GM19468 (cell line): ENCODE measurements around the gene MMP21.

ENCODE experiments used
- ATAC-seq: cut with Tn5 transposase; IDR thresholded peaks from one replicate; pipeline ENCODE4 v1.9.1; 2021; ENCODE audit warnings: mild to moderate bottlenecking, moderate library complexity, moderate number of reproducible peaks; ENCODE audit not compliant: unreplicated experiment; ENCODE audit errors: extremely low read depth

Gene MMP21

DNA sequence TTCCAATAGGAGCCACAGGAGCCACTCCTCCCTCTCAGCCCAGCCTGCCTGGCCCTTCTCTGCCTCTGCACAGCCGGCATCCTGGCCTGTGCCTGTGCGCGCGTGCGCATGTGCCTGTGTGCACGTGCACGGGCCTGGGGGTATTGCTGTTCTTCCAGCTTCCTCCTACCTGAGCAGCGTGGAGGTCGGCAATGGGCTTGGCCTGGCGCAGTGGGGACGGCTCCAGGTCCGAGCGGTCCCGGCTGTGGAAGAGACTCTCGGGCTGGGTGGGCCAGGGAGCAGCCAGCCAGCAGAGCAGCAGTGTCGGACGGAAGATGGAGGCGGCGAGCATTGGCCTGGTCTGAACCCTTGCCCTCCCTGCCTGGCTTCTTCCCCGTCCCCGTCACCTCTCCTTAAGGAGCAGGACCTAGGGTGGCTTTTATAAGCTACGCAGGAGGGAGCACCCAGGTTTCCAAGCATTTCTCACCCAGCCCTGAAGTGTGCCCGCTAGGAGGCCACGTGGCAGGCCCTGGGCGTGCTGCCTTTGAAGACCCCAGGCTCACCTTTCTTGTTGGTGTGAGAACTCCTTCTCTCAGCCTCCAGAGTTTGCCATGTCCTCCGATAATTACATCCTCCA is at the start of gene MMP21:
Gene MMP21 (minus strand): TSS at position 331 of the 616 bp plus-strand sequence. CDS start 0 bp downstream, at position 331.
- no peak for ATAC-seq

GRCh38 chr10:125824736-125825135 is 49.1 kb upstream of the MMP21 start:
- ATAC-seq: no peak

- no peak for ATAC-seq
Observed at GRCh38 chr10:125823663-125824251, 48.1 kb upstream of the MMP21 start.

DNA sequence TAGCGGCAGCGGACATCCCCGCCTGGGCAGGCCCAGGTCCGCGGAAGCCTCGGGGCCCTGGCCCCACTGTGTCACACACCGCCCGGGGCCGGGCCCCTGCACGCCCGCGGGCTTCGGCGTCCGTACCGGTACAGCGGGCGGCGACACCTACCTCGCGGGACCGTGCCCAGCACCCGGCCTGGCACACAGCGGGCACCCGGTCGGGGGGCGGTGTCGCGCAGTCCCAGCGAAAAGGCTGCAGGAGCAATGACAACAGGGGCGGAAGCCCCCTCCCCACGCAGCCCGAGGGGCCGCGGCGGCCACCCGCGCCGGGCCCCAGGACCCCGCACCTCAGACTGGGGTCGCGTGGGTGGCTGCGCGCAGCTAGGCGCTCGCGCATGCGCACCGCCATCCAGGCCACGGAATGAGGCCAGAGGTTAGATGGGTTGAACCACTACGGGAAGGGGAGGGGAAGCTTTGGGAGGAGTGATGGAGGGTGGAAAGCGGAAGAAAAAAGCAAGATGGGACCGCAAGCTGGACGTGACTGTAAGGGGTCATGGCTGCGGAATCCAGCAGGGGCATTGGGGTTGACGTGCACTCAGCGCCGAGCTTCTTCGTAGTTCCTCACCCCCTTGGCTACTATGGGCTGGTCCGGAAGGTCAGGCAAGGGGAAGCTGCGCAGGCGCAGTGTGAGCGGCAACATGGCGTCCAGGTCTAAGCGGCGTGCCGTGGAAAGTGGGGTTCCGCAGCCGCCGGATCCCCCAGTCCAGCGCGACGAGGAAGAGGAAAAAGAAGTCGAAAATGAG is 47.4 kb upstream of the MMP21 start, which contains the start of the genes BCCIP and UROS:
Gene BCCIP (plus strand): TSS at position 669 of the 785 bp plus-strand sequence. CDS start 12 bp downstream, at position 681.
Gene UROS (minus strand): TSS at position 381 of the 785 bp plus-strand sequence. CDS start 6,759 bp downstream, outside the sequence.
- peak; percentile 62 for ATAC-seq

GRCh38 chr10:125820701-125821100 is 45.1 kb upstream of the MMP21 start:
- peak; percentile 40 for ATAC-seq

- ATAC-seq: no peak
Observed at GRCh38 chr10:125817337-125817946, 41.8 kb upstream of the MMP21 start.

DNA sequence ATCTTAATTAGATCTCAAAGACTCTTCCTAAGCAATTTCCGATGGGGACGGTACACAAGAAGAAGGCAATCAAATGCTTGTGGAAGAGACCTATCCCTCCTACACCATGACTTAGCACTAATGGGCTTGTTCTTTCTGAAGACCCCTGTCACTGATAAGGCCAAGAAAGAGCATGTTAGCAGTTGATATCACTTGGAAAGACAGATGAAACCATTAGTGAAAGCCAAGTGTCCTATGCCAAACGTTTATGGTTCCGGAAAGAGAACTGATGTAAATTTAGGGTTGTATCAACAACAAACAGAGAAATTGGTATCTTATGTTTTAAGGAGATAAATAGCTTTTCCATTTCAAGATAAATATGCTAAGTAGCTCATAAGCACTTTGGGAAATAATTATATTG is 40.9 kb upstream of the MMP21 start:
- ATAC-seq: no peak

DNA sequence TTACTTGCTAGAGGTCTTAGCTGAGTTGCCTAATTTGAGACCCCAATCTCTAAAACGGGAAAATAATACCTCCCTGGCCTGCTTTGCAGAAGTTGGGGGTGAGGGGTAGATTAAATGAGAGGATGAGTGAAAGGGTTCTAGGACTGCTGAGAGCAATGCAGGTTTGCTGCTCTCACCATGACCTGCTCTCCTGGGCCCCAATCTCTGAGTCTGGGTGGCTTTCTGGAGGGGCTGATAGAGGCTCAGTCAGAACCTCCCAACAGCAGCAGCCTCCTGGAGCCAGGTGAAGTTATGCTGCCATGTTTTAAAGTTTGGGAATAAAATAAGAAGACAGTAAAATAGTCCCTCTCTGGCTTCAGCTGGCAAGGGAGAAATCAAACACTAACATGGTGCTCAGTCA is 40.1 kb upstream of the MMP21 start:
- ATAC-seq: no peak

- ATAC-seq: no peak
Observed at GRCh38 chr10:125812128-125812750, 36.6 kb upstream of the MMP21 start.

GRCh38 chr10:125811251-125811650 is 35.6 kb upstream of the MMP21 start:
- no peak for ATAC-seq

DNA sequence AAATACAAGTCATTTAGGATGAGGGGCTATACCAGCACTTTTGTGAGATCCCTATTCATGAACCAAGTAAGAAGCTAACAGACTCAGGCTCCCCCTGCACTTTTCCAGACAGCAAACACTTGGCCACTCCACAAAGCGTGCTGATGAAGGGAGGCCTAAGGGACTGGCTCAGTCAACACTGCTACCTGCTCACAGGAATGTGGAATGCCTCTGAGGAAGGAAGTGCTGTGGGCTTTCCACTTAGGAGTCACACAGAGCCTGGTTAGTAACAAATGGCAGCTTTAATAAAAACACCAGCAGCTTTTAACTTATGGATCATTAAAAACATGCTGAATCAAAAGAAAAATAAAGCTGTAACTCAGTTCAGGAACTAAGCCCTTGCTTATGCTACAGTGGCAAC is 32.4 kb upstream of the MMP21 start:
- ATAC-seq: no peak

- ATAC-seq: no peak
Observed at GRCh38 chr10:125802739-125803138, 27.1 kb upstream of the MMP21 start.

DNA sequence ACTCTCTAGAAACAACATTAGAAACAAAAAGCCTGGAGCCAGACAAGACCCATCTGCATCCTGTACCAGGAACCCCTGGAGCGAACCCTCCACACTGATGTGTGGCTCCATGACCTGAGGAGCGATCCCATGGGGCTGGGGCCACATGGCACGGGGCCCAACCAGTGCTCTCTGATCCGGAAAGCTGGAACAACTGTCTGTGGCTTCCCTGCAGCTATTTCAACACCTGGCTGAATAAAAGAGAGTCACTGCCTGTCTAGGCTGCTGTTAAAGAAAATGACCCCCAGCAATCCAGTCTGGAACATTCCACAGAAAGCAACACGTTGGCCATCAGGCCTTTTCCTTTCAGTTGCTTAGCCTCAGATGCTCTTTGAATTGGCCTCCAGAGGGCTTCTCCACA is 26.5 kb upstream of the MMP21 start:
- ATAC-seq: no peak

GRCh38 chr10:125801574-125801973 is 26.0 kb upstream of the MMP21 start:
- no peak for ATAC-seq

DNA sequence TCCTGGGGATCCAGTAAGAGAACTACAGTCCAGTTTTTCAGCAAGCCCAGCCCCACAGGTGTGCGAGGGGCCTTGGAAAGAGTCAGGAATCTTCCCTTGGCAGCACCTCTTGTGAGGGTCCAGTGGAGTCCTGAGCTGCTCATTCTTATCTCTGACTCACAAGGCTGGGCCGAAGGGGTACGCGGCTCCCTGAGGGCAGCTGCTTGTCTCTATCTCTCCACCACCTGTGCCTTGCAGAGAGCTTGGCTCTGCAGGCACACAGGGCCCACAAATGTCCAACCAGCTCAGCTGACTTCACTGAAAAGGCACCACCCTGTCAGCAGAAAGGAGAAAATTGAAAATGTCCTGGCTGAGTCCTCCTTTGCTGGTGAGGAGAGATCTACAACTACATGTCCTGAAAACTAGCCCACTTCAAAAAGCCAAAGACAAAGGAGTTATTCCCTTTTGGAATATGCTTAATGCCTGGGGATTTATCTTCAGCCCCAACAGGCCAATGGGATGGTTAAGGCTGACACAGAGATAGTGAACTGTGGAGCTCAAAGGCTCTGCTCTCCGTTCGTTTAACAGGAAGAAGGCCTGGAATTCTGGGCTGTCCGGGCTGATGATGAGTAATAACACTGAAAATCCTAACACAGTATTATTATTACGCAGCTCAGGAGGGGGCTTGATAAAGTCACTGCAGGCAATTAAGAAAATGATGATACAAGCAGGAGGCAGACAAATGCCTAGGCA is 24.0 kb upstream of the MMP21 start:
- no peak for ATAC-seq

DNA sequence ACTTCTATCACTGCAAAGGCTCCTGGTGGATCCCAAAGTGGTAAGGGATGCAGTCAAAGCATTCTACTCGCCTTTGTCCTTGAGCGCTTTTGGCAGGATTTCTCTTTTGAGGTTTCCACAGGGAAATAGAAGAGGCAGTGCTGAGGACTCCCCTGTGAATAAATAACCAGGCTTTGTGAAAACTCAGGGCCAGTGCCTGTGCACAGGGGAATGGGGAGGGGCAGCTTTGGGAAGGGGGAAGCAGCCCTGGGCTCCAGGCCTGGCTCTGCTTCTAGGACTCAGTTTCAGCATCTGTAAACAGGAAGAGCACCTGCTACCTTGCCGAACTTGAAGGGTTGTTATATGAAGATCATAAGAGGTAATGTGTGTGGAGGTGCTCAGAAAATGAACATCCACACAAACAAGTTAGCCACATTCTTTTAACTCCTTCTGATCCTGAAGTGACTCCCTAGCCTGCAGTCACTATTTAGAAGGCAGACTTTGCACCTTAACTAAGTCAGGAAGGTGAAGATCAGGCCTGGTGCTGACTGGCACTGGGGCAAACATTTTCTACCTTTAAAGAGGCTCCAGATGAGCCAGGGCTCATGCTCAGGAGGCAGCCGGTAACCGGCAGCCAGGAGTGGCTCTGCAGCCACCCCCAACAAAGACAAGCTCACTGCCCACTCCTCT is 22.5 kb upstream of the MMP21 start:
- no peak for ATAC-seq

DNA sequence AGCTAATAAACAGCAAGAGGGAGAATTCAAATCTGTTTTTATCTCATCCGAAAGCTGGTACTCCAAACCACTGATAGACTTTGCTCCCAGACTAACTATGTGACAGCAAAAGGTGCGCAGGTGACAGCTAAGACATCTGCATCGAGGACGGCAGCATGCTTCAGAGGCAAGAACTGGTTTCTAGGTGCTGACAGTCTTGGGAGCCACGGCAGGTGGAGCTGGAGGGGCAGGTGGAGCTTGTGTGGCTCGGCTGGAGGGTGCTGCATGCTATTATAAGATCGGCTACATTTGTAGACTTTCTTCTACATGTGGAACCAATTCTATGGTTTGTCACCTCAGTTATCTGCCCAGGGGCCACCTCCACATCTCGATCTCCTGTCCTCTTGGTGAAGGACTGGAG is 21.8 kb upstream of the MMP21 start:
- no peak for ATAC-seq

GRCh38 chr10:125795637-125796190 is 20.1 kb upstream of the MMP21 start:
- ATAC-seq: no peak

DNA sequence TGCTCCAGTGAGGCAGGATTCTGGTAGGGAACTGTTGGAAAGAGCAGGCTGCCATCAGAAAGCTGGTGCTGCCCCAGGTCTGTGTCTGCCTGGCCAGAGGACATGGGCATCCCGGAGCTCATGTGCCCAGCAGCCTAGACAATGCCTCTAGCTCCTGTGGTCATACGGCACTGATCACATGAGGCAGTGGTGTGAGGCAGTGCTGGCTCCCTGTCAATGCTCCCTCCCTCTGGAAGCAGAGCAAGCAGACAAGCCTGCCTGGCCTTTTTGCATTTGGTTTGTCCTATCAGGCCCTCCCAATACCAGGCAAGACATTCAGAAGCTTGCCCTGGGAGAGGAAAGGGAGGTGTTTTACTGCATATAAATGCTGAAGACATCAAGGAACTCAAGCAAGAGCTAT is 19.5 kb upstream of the MMP21 start:
- ATAC-seq: no peak
